ENCODE measurements around the gene STAT2. TPM values are rescaled to one million over a fixed set of nuclear protein-coding genes. Genes with fewer than 3 reads are reported as not detected.

The STAT2 gene
- total and polyA plus RNA-seq, 9 of the 15 experiments (the other 6 are each of a cell fraction or from before 2014, with no cell fraction given) = 15.5 to 46.9 (median 40.1) TPM

GRCh38 chr12:56336361-56337167 is 23.3 kb downstream of the STAT2 start (continued):
- no peak for TF ChIP-seq TSHZ1 (CRISPR knock-in tag; IDR thresholded peaks at IDR 0.05)
- TF ChIP-seq BMI1 (IDR thresholded peaks at IDR 0.05; ENCODE audit: low read length) = no peak
- TF ChIP-seq NCOA6 (IDR thresholded peaks at IDR 0.05) = no peak
- no peak for TF ChIP-seq RERE (CRISPR knock-in tag; IDR thresholded peaks at IDR 0.05; ENCODE audit: borderline replicate concordance)
- peak; percentile 42; the same call in 1 of the 2 replicates for TF ChIP-seq SP1 (CRISPR knock-in tag; IDR thresholded peaks at IDR 0.05)
- TF ChIP-seq DIDO1 (tag; IDR thresholded peaks at IDR 0.05; ENCODE audit: low read depth) = no peak
- no peak; the same call in 1 of the 2 replicates for TF ChIP-seq HMBOX1 (IDR thresholded peaks at IDR 0.05)
- TF ChIP-seq PTBP1 (IDR thresholded peaks at IDR 0.05; ENCODE audit: low read depth, low read length) = no peak
- no peak for TF ChIP-seq ZBTB9 (CRISPR knock-in tag; IDR thresholded peaks at IDR 0.05)
- TF ChIP-seq CBFB (CRISPR knock-in tag; IDR thresholded peaks at IDR 0.05) = no peak
- no peak for TF ChIP-seq ZFP36 (IDR thresholded peaks at IDR 0.05; ENCODE audit: low read depth, low read length, partially characterized antibody)
- no peak for TF ChIP-seq ZBTB17 (CRISPR knock-in tag; IDR thresholded peaks at IDR 0.05)
- TF ChIP-seq ZHX1 (conservative IDR thresholded peaks at IDR 0.05; ENCODE audit: low read length) = no peak

Measured in K562 (cell line).